ENCODE measurements around the gene C16orf90.
"Not testable (repeated sequence)": the region's sequence is repeated elsewhere in the genome, so short reads cannot be mapped to it uniquely, and the experiment has no call there.

C16orf90 gene

GRCh38 chr16:3511286-3512180, 16.2 kb upstream of the C16orf90 start:
- DNase-seq: no peak

- DNase-seq: no peak
Observed at GRCh38 chr16:3510416-3510815, 15.1 kb upstream of the C16orf90 start.

- DNase-seq: peak in 2 of 4 experiments; percentile 63 to 73
Observed at GRCh38 chr16:3509470-3509928, 14.2 kb upstream of the C16orf90 start.

GRCh38 chr16:3508736-3509135, 13.4 kb upstream of the C16orf90 start:
- no peak for DNase-seq

GRCh38 chr16:3503523-3503922, 8.2 kb upstream of the C16orf90 start:
- DNase-seq: peak in 2 of 4 experiments; percentile 22 to 49

- DNase-seq: no peak
Observed at GRCh38 chr16:3501783-3502400, 6.6 kb upstream of the C16orf90 start.

- DNase-seq: not testable (repeated sequence)
Observed at GRCh38 chr16:3501412-3501761, 6.1 kb upstream of the C16orf90 start.

GRCh38 chr16:3498988-3499387, 3.7 kb upstream of the C16orf90 start:
- DNase-seq: no peak

- no peak for DNase-seq
Observed at GRCh38 chr16:3497771-3498170, 2.5 kb upstream of the C16orf90 start.

GRCh38 chr16:3496386-3496785, 1.1 kb upstream of the C16orf90 start:
- no peak for DNase-seq

GRCh38 chr16:3494386-3494973, 809 bp downstream of the C16orf90 start:
- DNase-seq: no peak

- no peak for DNase-seq
Observed at GRCh38 chr16:3492356-3492755, 2.9 kb downstream of the C16orf90 start.

GRCh38 chr16:3490911-3491629, 4.2 kb downstream of the C16orf90 start:
- DNase-seq: no peak

GRCh38 chr16:3488801-3489200, 6.5 kb downstream of the C16orf90 start:
- DNase-seq: no peak

- no peak for DNase-seq
Observed at GRCh38 chr16:3487521-3488410, 7.5 kb downstream of the C16orf90 start.

GRCh38 chr16:3486506-3487215, 8.6 kb downstream of the C16orf90 start:
- no peak for DNase-seq

GRCh38 chr16:3485821-3486505, 9.3 kb downstream of the C16orf90 start:
- no peak for DNase-seq

- DNase-seq: no peak
Observed at GRCh38 chr16:3485097-3485745, 10.1 kb downstream of the C16orf90 start.

GRCh38 chr16:3484318-3485096, 10.8 kb downstream of the C16orf90 start:
- no peak for DNase-seq

Data from activated naive CD4-positive, alpha-beta T cell (primary cell).